Cardiac fibroblast (primary cell): ENCODE measurements around the gene MLXIPL.

Experiments used
- DNase-seq, 2 donors: peaks; one replicate each; pipeline versions ENCODE4 v3.0.0 to v3.0.0-alpha.2; 2010; ENCODE audit warnings: low read depth in 2 of 2
- H3K4me3 ChIP-seq, 2 donors: replicated peaks in 1 of 2; 1 replicate in 1 of 2; 2 replicates in 1 of 2; pipeline ENCODE4 v1.5.1; 2011; ENCODE audit warnings: low read depth in 2 of 2, low read length in 2 of 2, mild to moderate bottlenecking in 2 of 2, moderate library complexity in 1 of 2
- CTCF ChIP-seq: IDR thresholded peaks from one replicate; pipeline ENCODE4 v1.5.1; 2011; ENCODE audit warnings: low read depth, mild to moderate bottlenecking, low read length, inconsistent platforms

Gene MLXIPL

GRCh38 chr7:73628504-73628903 is 4.2 kb upstream of the MLXIPL start:
- no peak for TF ChIP-seq CTCF
- no peak for DNase-seq

GRCh38 chr7:73626814-73627213 is 2.5 kb upstream of the MLXIPL start:
- no peak overlapping the region for H3K4me3 ChIP-seq
- no peak for TF ChIP-seq CTCF
- peak; percentile 10 to 41 for DNase-seq

More at GRCh38 chr7:73628504-73628903, 4.2 kb upstream of the MLXIPL start:
- H3K4me3 ChIP-seq = no peak overlapping the region

- no peak for TF ChIP-seq CTCF
- DNase-seq = no peak
- no peak overlapping the region for H3K4me3 ChIP-seq
Measured at GRCh38 chr7:73625276-73625675, 954 bp upstream of the MLXIPL start.

- H3K4me3 ChIP-seq = no peak overlapping the region
- DNase-seq = no peak
- TF ChIP-seq CTCF = no peak
Measured at GRCh38 chr7:73624669-73625001, 313 bp upstream of the MLXIPL start.

- peak in 1 of 2 donors; percentile 28 for DNase-seq
- no peak for TF ChIP-seq CTCF
- H3K4me3 ChIP-seq = no peak overlapping the region
Measured at GRCh38 chr7:73622909-73623797, 1.2 kb downstream of the MLXIPL start.

GRCh38 chr7:73622527-73622908 is 1.8 kb downstream of the MLXIPL start:
- TF ChIP-seq CTCF = no peak
- H3K4me3 ChIP-seq = no peak overlapping the region
- DNase-seq = no peak
